GM21528 (cell line): ENCODE measurements around the gene HOXC13.

ENCODE experiments used
- ATAC-seq: cut with Tn5 transposase; IDR thresholded peaks from one replicate; pipeline ENCODE4 v1.9.1; 2021; ENCODE audit warnings: mild to moderate bottlenecking, moderate library complexity; ENCODE audit not compliant: unreplicated experiment, low FRiP score

Gene HOXC13

DNA sequence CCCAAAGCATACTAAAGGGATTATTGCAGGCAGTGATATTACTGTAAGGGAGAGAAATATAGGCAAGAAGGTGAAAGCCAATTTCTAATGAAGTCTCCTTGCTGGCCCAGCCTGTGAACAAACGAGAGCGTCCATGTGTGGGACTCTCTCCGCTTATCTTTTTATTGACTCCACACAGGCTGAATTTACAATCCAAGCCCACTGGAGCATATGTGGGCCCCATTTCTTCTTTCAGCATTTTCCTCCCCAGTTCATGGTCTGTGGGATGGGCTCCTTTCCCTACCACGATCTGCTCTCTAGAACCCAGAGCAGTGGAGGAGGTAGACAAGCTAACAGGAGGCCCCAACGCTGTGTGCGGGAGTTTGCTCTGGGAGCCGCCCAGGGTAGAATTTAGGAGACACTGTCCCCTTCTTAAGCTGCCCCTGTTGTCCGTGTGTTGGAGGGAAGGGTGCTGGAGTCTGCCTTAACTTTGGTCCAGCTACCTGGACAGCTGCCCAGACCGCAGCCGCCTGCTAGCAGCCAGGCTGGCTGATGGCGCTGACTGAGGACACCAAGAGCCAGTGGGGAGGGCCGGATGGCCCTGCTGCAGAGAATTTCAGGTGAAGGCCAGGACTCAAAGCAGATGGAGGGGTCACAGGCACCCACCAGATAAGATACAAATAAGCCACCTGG, 31.1 kb downstream of the HOXC13 start:
- no peak for ATAC-seq

DNA sequence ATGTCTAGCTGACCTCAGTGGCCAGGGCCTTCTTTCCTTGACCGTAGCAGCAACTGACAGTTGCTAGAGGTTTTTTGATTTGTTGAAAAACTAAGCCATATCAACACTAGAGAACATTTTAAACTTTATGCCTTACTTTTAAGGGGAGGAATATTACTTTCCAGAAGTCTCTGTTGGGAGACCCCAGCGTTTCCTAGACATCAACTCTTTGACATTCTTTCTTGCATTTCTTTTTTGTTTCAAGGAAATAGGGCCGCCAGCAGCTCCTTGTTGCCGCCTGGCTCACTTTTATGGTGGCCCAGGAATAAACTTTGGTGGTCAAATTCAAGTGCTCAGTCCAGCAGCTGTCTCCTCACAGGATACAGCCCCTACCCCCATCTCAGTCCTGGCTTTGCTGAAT, 31.8 kb downstream of the HOXC13 start:
- ATAC-seq = no peak

DNA sequence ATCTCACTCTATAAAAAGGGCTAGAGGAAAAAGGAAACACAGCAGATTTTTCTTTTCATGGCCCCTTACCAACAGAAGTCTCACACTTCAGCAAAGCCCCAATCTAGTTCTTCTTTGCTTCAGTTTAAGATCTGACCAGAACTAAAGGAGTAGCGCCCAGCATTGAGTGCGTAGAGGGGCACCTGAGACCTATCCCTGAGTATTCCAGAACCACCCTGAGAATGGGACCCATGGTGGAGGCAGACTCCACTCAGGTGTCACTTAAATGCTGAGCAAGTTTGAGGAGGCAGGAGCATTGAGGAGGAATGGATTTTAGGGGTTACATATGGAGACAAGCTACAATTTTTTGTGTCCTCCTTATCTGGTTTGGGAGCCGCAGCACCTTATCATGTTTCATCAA, 32.5 kb downstream of the HOXC13 start:
- ATAC-seq = no peak

DNA sequence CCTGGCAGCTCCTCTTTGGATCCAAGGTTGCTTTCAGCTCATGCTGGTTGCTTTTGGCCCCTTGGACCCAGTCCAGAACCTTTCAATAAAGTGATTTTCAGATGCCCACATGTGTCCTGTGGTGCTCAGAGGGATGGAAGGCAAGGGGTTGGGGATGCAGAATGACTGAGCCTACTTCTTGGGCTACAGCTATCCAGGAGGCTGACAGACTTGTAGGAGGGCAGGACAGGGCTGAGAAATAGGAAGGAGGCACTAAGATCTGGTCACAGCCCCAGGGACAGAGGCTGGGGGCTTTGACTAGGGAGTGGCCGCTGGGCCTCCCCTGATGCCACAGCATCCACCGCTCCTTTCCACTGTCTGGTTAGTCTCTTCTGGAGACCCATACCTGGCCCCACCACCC, 33.1 kb downstream of the HOXC13 start:
- ATAC-seq = no peak

DNA sequence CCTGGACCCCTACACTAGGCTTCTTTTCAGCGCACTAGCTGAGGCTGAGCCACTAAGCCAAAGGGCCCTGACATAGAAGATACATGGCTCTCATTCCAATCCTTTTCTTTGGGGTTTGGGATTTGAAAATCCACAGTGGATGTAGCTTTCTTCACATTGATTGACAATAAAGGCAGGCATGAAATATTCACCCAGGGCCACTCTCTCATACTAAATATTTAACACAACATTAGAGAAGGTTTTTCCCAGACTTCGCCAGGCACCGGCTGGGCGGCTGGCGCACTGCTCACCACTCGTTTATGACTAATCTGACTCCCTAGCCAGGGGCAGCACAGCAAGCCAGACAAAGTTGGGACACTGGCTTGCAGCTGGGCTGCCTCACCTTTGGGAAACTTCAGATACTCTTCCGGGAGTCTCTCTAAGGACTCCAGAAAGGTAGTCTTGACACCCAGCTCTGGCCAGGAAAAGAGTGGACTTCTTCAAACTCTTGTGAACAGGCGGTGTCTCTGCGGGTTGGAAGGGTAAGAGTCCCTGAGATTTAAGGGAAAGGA, 33.6 kb downstream of the HOXC13 start:
- no peak for ATAC-seq

DNA sequence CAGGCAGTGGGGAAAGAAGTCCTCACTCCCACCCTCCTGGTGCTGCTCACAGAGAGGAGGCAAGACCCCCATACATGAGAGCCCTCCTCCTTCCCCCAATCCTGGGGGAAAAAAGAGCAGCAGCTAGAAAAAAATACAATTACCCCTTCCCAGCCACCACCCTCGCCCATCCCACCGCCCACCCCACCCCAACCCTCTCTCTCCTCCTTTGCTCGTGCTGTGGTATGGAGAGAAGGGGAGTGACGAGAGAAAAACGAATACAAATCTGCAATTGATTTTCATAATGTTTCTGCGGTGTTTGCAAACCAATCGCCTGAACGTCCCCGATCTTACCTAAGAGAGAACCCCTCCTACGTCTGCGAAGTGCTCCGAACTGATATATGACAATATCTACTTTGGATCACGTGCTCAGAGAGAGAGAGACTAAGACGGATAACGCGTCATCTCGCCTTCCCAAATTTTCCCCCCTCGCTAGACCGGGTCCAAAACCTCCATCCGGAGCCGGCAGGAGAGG, 34.1 kb downstream of the HOXC13 start, which contains the start of gene HOXC11:
Gene HOXC11, plus strand, starts transcription at position 405 of the 514 bp plus-strand sequence. CDS start 116 bp downstream, outside the sequence.
- ATAC-seq = no peak

DNA sequence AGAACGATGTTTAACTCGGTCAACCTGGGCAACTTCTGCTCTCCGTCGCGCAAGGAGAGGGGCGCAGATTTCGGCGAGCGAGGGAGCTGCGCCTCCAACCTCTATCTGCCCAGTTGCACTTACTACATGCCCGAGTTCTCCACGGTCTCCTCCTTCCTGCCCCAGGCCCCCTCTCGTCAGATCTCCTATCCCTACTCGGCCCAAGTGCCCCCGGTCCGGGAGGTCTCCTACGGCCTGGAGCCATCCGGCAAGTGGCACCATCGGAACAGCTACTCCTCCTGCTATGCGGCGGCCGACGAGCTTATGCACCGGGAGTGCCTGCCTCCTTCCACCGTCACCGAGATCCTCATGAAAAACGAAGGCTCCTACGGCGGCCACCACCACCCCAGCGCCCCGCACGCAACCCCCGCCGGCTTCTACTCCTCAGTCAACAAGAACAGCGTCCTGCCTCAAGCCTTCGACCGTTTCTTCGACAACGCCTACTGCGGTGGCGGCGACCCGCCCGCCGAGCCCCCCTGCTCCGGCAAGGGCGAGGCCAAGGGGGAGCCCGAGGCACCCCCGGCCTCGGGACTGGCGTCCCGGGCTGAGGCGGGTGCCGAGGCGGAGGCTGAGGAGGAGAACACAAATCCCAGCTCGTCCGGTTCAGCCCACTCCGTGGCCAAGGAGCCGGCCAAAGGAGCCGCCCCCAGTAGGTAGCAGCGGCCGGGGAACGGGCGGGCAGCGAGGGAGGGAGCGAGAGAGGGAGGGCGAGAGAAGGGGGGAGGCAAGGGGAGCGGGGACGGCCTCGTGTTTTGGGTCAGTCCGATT, 34.8 kb downstream of the HOXC13 start:
- no peak for ATAC-seq

DNA sequence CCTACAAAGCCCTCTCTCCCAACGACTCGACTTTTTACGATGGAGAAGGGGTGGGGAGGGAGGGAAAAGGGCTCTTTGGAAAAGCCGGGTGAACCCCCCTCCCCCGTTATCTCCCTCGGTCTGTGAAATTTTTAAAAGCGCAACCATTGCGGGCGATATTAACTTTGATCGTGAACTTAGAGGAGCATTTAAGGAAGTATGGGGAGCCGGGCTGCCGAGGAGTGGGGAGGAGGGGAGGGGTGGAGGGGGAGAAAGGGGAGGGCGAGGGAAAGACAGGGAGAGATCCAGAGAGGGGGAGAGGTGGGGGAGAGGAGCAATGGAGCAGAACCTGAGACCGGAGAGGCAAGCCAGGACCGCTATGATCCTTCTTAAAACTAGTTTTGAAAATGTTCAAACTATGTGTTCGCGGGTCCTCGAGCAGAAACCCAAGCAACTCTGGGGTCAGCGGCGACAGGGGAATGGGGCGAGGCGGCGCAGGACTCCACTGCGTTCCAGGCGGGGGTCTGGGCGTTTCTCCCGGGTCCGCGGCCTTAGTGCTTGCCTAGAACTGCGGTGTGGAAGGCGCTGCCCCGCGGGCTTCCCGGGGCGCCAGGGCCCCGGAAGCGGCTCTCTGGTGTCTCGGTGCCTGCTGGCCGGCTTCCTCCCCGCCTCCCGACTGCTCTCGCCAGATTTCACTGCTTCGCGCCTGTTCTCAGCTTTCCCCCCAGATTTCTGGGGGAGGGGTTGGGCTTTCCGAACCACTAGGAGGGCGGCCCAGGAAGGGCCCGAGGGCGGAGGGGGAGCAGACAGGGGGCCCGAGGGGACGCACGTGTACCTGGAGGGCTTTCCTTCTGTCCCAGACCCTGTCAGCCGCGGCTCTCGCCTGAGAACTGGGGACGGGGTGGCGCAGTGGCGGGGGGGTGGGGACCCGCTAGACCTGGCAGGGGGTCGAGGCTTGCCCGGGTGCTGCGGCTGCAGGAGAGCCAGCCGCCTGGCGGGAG, 35.7 kb downstream of the HOXC13 start, which contains the start of gene HOTAIR:
Gene HOTAIR, minus strand, starts transcription at position 871 of the 980 bp plus-strand sequence.
- ATAC-seq = no peak

DNA sequence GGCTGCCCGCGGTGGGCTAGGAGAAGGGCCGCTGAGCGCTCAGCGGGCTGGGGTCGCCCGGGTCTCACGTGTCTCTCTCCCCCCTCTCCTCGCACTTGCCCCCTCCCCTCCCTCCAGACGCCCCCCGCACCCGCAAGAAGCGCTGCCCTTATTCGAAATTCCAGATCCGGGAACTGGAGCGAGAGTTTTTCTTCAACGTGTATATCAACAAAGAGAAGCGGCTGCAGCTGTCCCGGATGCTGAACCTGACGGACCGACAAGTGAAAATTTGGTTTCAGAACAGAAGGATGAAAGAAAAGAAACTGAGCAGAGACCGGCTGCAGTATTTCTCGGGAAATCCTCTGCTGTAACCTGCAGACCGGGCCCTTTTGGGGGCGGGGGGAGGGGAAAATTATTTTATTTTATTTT, 36.4 kb downstream of the HOXC13 start:
- ATAC-seq = no peak

DNA sequence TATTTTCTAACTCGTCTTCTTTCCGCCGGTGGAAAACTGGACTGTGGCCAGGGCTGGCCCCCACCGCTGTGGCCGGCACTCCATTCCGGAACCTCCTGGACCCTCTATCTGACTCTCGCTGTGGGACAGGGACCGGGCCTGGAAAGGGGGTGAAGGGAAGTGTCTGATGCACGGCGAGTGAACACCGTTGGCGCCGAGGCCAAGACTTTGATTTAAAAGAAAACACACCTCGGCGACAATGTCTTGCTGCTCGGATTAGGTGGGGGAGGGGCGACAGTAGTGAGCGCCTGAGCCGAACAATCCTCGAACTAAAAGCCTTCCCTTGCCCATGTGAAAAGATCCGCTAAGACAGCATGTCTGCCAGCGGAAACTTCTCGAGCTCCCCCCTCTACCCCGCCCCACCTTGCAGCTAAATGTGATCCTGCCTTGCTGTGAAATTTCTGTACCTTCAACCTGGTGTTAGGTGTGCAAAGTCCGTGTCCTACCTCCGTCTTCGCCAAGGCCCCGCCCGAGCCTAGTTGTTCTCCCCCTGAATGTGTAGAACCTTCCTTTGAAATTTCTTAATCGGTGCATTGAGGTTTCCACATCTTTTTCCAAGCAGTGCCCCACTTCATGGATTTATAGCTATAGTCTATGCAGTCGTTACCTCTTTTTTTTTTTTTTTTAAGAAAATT, 37.0 kb downstream of the HOXC13 start:
- ATAC-seq = no peak

DNA sequence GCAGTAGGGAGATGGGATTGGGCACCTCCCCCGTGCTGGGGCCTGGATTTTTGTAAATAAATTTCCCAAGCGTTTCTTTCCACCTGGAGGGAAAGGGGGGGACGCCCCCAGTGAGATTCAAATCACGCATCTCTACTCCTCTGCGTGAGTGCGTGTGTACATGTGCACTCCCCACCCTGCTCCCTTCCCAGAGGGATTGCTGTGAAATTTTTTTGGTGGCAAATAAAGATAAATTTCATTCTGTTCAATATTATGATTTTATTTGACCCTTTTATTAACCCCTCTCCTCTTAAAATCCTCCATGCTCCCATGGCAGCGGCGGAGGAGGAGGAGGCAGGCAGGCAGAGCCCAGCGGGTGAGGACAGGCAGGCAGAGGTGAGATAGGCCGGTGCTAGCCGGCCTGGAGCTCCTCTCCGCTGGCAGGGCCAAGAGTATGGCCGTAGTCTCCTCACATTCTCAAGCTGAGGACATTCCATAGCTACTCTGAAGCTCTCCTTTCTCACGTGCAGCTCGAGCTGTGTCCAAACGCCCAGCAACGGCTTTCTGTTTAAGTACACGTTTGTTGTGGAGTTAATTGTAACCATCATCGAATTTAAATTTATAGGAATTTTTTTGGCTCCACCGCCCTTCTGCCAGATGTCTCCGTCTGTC, 37.7 kb downstream of the HOXC13 start:
- no peak for ATAC-seq

DNA sequence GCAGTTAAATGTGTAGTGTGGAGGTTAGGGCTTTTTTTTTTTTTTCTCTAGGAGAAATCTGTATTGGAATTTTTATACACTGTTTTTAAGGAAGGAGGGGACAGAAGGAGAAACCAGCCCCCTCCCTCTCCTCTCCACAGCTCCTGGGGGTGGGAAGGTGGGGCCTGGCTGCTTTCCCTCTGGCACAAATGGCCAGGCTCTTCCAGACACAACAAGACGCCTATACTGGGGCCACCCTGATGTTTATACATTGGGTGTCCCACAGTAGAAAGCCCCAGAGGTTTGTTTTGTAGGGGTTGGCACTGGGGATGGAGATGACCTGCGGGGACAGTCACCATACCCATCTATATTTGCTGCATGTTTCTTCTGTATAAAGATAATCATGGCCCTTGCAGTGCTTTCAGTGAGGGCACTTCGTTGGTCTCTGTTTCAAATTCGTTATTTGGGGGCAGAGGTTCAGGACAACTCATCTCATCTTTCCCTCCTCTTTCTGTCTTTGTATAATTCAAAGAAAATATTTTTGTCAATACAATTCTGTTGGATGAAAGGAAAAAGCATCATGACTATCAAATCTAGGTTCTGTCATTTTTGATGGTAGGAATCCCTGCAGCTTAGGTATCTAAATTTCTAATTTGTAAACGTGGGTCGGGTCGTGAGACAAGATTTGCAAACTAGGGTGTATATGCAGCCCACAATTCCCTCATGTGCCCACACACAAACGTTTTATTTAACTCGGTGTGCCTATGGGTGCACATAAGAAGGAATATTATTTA, 38.4 kb downstream of the HOXC13 start:
- ATAC-seq = no peak

DNA sequence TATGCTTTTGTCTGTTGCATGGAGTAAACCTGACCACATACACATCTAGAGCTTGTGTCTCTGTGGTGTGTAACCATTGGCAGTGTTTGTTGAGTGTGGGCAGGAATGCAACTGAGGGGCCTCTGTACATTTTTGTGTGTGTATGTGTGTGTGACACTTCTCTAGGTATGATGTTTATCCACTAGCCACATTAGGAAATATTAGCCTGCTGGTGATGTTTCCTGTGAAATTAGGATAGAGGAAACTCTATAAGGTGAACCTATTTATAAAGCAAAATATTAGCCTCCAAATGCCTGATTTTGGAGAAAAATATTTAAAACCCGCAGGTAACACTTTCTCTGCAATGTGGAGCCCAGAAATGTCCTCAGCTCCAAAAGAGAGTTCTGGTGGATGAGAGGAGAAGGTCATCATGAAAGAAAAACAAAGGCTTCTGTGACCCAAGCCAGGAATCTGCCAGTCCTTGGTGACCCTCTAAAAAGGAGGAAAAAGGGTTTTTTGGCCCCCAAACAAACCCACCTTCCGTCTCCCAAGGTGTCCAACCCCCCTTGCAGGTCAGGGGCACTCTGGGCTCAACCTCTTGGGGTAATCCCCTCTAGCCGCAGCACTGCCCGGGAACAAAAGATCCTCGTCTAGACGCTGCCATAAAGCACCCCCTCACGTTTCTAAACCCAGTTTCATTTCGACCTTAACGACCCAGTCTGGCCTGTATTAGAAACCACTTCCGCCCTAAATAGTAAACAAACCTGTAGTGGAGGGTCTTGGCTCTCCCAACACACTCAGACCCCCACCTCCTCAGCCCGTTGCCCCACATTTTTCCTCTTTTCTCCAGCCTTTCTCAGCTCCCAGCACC, 39.2 kb downstream of the HOXC13 start:
- ATAC-seq = no peak

DNA sequence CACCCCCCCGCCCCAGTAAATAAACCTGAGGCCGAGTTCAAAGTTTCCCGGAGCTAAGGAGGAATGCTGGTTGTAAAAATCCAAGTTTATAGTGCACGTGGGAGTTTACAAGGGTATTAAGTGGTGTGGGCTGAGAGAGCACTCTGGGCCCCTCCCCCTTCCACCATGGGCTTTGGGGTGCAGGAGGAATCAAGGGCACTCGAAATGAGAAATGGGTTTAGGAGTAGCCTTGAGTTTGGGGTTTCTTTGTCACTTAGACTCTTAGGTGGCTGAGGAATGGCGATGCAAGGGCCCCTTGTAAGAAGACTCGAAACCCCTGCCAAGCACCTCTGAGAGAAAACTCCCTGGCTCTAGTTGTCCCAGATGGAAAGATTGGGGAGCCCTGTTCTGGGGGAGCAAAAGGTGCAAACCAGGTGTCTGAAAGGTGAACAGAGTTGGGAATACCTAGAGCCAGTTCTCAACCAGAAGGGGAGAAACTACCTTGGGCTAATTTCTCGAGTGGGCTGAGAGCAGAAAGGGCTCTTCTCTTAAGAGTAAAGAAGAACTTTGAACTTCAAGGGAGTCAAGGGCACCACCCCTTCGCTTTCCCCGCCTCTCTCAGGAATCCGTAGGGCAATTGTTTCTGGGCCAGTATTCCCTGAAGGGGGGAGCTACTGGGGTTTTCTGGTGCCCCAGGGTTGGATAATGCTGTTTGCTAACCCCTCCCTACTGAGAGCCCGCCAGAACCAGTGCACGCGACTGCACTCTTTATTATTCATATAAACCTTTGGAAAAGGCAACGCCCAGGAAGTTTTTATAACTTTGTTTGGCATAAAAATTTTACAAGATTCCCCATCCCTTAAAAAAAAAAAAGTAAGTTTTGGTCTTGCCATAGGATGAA, 40.1 kb downstream of the HOXC13 start:
- no peak for ATAC-seq

DNA sequence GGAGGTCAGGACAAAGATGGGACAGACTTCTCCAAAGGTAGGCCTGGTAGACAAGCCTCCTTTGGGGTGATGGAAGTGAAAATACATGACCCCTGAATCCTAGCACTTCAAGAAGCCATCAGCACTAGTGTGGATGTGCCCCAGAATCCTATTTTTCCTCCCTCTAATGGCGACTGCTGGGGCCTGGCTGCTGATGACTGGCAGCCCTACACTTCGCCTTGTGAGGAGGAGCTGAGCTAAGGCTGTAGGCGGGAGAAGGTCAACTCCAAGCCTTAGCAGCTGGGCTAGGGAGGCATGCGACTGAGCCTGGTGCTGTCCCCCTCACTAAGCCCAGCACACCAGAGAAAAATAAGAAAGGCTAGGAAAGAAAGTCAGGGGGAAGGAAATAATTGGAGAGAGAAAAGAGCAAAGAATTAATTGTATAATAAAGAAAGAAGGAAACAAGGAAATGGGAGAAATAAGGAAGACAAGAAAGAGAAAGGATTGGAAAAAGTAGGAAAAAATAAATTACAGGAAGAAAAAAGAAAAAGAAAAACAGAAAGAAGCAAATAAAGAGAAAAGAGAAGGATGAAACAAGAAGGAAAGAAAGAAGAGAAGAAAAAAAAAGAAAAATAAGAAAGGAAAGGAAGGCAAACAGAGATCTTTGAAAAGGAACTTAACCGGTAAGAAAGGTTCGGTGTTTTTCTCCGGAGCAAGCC, 41.6 kb downstream of the HOXC13 start:
- no peak for ATAC-seq
